Measurements from ENCODE around the gene C20orf202. TPM values are rescaled to one million over a fixed set of nuclear protein-coding genes. Genes with fewer than 3 reads are reported as not detected.

Gene C20orf202
- total RNA-seq, 2 donors from 2014 or later: not detected

DNA sequence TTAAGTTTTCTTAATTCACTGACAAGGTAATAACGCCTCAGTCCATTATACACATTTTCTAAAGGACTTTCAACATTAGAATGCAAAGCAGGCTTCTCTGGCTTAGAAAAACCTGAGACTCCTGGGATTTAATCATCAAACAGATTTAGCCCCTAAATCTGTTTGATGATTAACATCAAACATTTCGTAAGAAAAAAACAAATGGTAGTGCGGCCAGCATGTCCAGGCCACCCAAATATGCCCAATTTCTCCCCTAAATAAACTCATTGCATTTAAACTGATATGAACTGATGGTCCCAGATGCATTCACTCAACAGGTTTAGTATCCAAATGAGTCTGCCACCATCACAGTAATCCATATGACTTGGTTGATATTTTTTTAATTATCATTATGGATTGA is 24.6 kb upstream of the C20orf202 start:
- no peaks in the 10 kb centered on the region for H3K9me3 ChIP-seq (ENCODE audit: control insufficient read depth, low read length)
- Mint-ChIP-seq H3K27me3 (ENCODE audit: insufficient read depth) (peaks cover 18% of the 10 kb centered on the region), H3K4me3 (no peak overlapping the region), H3K36me3 (ENCODE audit: low read depth) (peaks cover 5% of the 10 kb centered on the region), H3K27ac (no peak overlapping the region), H3K4me1 (no peaks in the 10 kb centered on the region), H3K9me3 (no peaks in the 10 kb centered on the region)
- peaks cover 4% of the 10 kb centered on the region for H3K36me3 ChIP-seq (ENCODE audit: control insufficient read depth, insufficient read depth, low read length)
- no peak overlapping the region for H3K4me3 ChIP-seq (ENCODE audit: low read length)
- DNase-seq: no peak
- H3K9ac ChIP-seq (ENCODE audit: extremely low read depth, low read length, poor library complexity, severe bottlenecking): no peak overlapping the region
- no peak overlapping the region for H3K27ac ChIP-seq (ENCODE audit: low read depth, low read length)
- TF ChIP-seq, protein P1, sequence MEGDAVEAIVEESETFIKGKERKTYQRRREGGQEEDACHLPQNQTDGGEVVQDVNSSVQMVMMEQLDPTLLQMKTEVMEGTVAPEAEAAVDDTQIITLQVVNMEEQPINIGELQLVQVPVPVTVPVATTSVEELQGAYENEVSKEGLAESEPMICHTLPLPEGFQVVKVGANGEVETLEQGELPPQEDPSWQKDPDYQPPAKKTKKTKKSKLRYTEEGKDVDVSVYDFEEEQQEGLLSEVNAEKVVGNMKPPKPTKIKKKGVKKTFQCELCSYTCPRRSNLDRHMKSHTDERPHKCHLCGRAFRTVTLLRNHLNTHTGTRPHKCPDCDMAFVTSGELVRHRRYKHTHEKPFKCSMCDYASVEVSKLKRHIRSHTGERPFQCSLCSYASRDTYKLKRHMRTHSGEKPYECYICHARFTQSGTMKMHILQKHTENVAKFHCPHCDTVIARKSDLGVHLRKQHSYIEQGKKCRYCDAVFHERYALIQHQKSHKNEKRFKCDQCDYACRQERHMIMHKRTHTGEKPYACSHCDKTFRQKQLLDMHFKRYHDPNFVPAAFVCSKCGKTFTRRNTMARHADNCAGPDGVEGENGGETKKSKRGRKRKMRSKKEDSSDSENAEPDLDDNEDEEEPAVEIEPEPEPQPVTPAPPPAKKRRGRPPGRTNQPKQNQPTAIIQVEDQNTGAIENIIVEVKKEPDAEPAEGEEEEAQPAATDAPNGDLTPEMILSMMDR (conservative IDR thresholded peaks at IDR 0.05): no peak
- 92 to 100% methylated on average over 3 of the region's 3 CpGs for WGBS, 2 experiments (ENCODE audit: insufficient coverage in 1 of 2, insufficient read length in 1 of 2)
- H3K27me3 ChIP-seq (ENCODE audit: control insufficient read depth, insufficient read depth, low read length, poor library complexity, severe bottlenecking): peaks cover 14% of the 10 kb centered on the region
- H3K4me1 ChIP-seq (ENCODE audit: control insufficient read depth, insufficient read depth, low read length): no peaks in the 10 kb centered on the region

- no peak overlapping the region for H3K4me3 Mint-ChIP-seq
- peaks cover 4% of the 10 kb centered on the region for H3K36me3 ChIP-seq (ENCODE audit: control insufficient read depth, insufficient read depth, low read length)
- WGBS, 2 experiments (ENCODE audit: insufficient coverage in 1 of 2, insufficient read length in 1 of 2): 88 to 94% methylated on average over 18 to 27 of the region's 27 CpGs
- no peak overlapping the region for H3K27ac Mint-ChIP-seq
- H3K9me3 ChIP-seq (ENCODE audit: control insufficient read depth, low read length): no peaks in the 10 kb centered on the region
- H3K9ac ChIP-seq (ENCODE audit: extremely low read depth, low read length, poor library complexity, severe bottlenecking): no peak overlapping the region
- no peak overlapping the region for H3K27ac ChIP-seq (ENCODE audit: low read depth, low read length)
- H3K9me3 Mint-ChIP-seq: no peaks in the 10 kb centered on the region
- no peak overlapping the region for H3K4me3 ChIP-seq (ENCODE audit: low read length)
- no peaks in the 10 kb centered on the region for H3K4me1 ChIP-seq (ENCODE audit: control insufficient read depth, insufficient read depth, low read length)
- H3K36me3 Mint-ChIP-seq (ENCODE audit: low read depth): peaks cover 3% of the 10 kb centered on the region
- TF ChIP-seq, protein P1 (conservative IDR thresholded peaks at IDR 0.05): no peak
- DNase-seq: no peak
- peaks cover 32% of the 10 kb centered on the region for H3K27me3 Mint-ChIP-seq (ENCODE audit: insufficient read depth)
- H3K27me3 ChIP-seq (ENCODE audit: control insufficient read depth, insufficient read depth, low read length, poor library complexity, severe bottlenecking): peaks cover 28% of the 10 kb centered on the region
- H3K4me1 Mint-ChIP-seq: no peaks in the 10 kb centered on the region
Measured at GRCh38 chr20:1180949-1181348, 22.3 kb upstream of the C20orf202 start.

DNA sequence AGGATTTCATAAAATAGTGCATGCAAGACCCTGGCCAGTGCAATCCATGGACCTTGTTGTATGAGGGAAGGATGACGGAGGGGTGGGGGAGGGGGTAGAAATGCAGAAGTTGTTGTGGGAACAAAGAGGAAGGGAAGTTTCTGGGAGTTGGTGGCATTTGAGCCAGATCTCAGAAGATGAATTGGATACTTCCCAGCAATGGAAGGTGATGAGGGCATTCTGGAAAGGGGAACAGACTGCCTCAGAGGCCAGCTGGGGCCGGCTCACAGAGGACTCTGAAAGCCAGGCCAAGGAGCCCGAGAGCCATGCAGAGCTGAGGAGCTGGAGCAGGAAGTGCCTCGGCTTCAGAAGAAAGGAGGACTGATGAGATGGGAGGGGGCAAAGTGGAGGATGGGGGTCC is 21.1 kb upstream of the C20orf202 start:
- DNase-seq: no peak
- Mint-ChIP-seq H3K27me3 (ENCODE audit: insufficient read depth) (peaks cover 34% of the 10 kb centered on the region), H3K36me3 (ENCODE audit: low read depth) (peaks cover 3% of the 10 kb centered on the region), H3K4me1 (no peaks in the 10 kb centered on the region), H3K9me3 (no peaks in the 10 kb centered on the region), H3K27ac (no peak overlapping the region), H3K4me3 (no peak overlapping the region)
- 69 to 77% methylated on average over 3 to 4 of the region's 4 CpGs for WGBS, 2 experiments (ENCODE audit: insufficient coverage in 1 of 2, insufficient read length in 1 of 2)
- H3K27me3 ChIP-seq (ENCODE audit: control insufficient read depth, insufficient read depth, low read length, poor library complexity, severe bottlenecking): peaks cover 34% of the 10 kb centered on the region
- H3K9me3 ChIP-seq (ENCODE audit: control insufficient read depth, low read length): no peaks in the 10 kb centered on the region
- TF ChIP-seq, protein P1 (conservative IDR thresholded peaks at IDR 0.05): no peak
- H3K9ac ChIP-seq (ENCODE audit: extremely low read depth, low read length, poor library complexity, severe bottlenecking): no peak overlapping the region
- H3K36me3 ChIP-seq (ENCODE audit: control insufficient read depth, insufficient read depth, low read length): no peaks in the 10 kb centered on the region
- H3K27ac ChIP-seq (ENCODE audit: low read depth, low read length): no peak overlapping the region
- H3K4me1 ChIP-seq (ENCODE audit: control insufficient read depth, insufficient read depth, low read length): peaks cover 5% of the 10 kb centered on the region
- no peak overlapping the region for H3K4me3 ChIP-seq (ENCODE audit: low read length)

Data from endodermal cell (in vitro differentiated cells).